ENCODE measurements around the gene TTC12. TPM values are rescaled to one million over a fixed set of nuclear protein-coding genes. Genes with fewer than 3 reads are reported as not detected.

Gene TTC12
- total and polyA plus RNA-seq, 2 of the 8 experiments (the other 6 are each of a cell fraction or from before 2014, with no cell fraction given): 4.7 to 9.0 TPM

DNA sequence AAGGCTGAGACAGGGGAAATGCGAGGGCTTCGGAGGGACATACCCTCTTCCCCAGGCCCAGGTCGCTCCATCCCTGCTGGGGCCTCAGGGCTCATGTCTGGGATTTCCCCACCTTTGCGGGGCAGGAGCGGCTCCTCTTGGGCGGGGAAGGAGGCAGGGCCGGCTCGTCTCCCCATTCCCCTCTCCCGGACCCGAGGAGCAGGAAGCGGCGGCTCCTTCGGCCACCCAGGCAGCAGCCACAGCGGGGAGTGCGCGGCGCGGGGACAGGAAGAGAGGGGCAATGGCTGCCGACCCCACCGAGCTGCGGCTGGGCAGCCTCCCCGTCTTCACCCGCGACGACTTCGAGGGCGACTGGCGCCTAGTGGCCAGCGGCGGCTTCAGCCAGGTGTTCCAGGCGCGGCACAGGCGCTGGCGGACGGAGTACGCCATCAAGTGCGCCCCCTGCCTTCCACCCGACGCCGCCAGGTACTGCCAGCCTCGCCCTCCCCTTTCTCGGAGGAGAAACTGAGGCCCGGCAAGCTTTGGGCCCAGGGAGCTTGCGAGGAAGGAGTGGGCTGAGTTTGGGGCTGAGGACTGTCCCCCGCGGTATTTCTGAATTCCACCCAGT is 73.3 kb downstream of the TTC12 start, which contains the start of gene ANKK1 (continued):
- TF ChIP-seq KDM4A (IDR thresholded peaks at IDR 0.05; ENCODE audit: low read depth, low read length, severe bottlenecking): peak; percentile 82
- TF ChIP-seq CTCF (IDR thresholded peaks at IDR 0.05; ENCODE audit: control extremely low read depth in 1 of 3, insufficient read depth in 1 of 3, low read depth in 1 of 3, low read length in 3 of 3): peak; percentile 85 to 94 (median 90)
- TF ChIP-seq EP300 (IDR thresholded peaks at IDR 0.05; ENCODE audit: borderline replicate concordance in 1 of 2, low read depth in 2 of 2, low read length in 2 of 2): 0 out of 3 replicates have a peak, but pooled peaks of 1 of the 2 experiments have one; percentile 50
- TF ChIP-seq SIX5 (IDR thresholded peaks at IDR 0.05; ENCODE audit: low read depth, low read length): no peak
- TF ChIP-seq BACH1 (IDR thresholded peaks at IDR 0.05; ENCODE audit: low read length): no peak
- peak; percentile 56 to 64 for TF ChIP-seq RAD21 (IDR thresholded peaks at IDR 0.05 in 1 of 2, conservative IDR thresholded peaks at IDR 0.05 in 1 of 2; ENCODE audit: low read depth in 2 of 2, low read length in 2 of 2)
- TF ChIP-seq ATF2 (IDR thresholded peaks at IDR 0.05; ENCODE audit: low read length): no peak
- peak; percentile 49 for TF ChIP-seq TAF7 (optimal IDR thresholded peaks at IDR 0.05; ENCODE audit: borderline replicate concordance, low read depth, low read length)
- TF ChIP-seq SP4 (IDR thresholded peaks at IDR 0.05; ENCODE audit: low read length): no peak
- TF ChIP-seq CTBP2 (IDR thresholded peaks at IDR 0.05; ENCODE audit: borderline replicate concordance, insufficient read depth, insufficient read length, low read length): peak; percentile 79
- TF ChIP-seq MAFK (IDR thresholded peaks at IDR 0.05; ENCODE audit: low read depth, low read length): no peak
- no peak for TF ChIP-seq JUND (IDR thresholded peaks at IDR 0.05; ENCODE audit: low read length)
- no peak for TF ChIP-seq SRF (IDR thresholded peaks at IDR 0.05; ENCODE audit: low read depth, low read length)
- no peak for TF ChIP-seq SP1 (IDR thresholded peaks at IDR 0.05; ENCODE audit: low read depth, low read length)
- TF ChIP-seq PHF8 (conservative IDR thresholded peaks at IDR 0.05; ENCODE audit: low read depth, low read length): peak; percentile 73
- no peak for TF ChIP-seq CHD2 (IDR thresholded peaks at IDR 0.05; ENCODE audit: low read length)
- TF ChIP-seq BRCA1 (IDR thresholded peaks at IDR 0.05; ENCODE audit: low read depth, low read length): no peak
- peak; percentile 66; the same call in 1 of the 2 replicates for TF ChIP-seq TBP (IDR thresholded peaks at IDR 0.05; ENCODE audit: low read depth, low read length)
- no peak for TF ChIP-seq SP2 (IDR thresholded peaks at IDR 0.05; ENCODE audit: low read length)
- TF ChIP-seq KDM1A (IDR thresholded peaks at IDR 0.05; ENCODE audit: borderline replicate concordance, low read length): peak; percentile 45; the same call in 1 of the 2 replicates
